Eye (tissue), 1 donor: ENCODE data around the gene CTU1.

Experiments used
- DNase-seq: peaks from one replicate; pipeline ENCODE4 v3.0.0-alpha.2; 2015

CTU1 gene

GRCh38 chr19:51102991-51103390 lies 5.2 kb downstream of the CTU1 start:
- DNase-seq = no peak

- no peak for DNase-seq
Observed at GRCh38 chr19:51101171-51101865, 6.9 kb downstream of the CTU1 start.

DNA sequence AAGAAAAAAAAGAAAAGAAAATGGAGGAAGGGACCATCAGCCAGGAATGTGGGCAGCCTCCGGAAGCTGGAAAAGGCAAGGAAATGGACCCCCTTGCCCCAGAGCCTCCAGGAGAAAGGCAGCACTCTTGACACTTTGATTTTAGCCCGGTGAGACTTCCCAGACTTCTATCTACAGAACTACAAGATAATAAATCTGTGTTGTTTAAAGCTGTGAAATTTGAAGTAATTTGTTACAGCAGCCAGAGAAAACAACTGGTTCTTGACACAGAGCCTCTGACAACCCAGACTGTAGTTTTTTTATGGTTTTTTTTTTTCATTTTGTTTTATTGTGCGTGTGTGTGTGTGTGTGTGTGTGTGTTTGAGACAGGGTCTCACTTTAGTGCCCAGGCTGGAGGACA lies 7.6 kb downstream of the CTU1 start:
- no peak for DNase-seq

- DNase-seq = no peak
Observed at GRCh38 chr19:51099047-51099382, 9.2 kb downstream of the CTU1 start.

DNA sequence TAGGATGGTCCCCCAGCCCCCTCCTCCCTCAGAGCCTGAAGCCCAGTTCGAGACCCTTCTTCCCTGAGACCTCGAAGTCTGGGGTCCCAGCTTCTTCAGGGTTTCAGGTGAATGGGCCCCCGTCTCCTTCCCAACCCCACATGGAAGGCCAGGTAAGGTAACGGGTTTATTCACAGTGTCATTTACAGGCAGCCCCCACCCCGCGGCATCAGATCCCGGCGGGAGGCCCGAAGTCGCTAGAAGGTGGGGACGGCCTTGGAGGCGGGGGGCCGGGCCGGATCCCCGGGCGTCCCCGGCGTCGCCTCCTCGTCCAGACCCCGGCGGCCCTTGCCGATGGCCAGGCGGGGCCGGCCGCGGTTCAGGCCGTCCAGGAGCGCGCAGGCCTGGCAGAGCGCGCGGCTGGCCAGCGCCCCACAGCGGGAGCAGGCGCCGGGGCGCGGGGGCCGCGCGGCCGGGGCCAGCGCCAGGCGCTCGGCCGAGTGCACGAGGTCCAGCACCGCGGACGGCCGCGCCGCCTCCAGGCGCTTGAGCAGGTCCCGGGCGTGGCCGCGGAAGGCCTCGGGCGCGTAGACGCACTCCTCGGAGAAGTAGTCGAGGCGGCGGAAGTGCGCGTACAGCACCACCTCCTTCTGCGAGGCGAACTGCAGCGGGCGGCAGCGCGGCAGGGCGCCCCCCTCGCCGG lies 9.7 kb downstream of the CTU1 start:
- DNase-seq = peak; percentile 68

DNA sequence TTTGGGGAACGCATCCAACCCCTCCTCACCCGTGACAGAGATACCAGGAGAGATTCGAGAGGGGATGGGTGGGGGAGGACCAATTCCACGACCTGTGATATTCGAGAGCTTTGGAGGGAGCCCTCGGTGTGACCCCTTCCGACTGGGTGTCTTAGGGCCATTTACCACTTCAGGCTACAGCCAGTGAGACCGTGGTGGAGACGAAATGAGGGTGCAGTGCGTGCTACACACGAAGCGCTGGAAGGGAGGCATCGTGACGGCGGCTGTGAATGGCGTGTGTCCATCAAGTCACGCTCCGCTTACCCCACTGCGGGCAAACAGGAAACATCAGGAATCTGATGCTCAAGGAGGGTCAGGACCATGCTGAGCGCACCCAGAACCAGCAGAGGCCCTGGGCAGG lies 10.4 kb downstream of the CTU1 start:
- DNase-seq = no peak

DNA sequence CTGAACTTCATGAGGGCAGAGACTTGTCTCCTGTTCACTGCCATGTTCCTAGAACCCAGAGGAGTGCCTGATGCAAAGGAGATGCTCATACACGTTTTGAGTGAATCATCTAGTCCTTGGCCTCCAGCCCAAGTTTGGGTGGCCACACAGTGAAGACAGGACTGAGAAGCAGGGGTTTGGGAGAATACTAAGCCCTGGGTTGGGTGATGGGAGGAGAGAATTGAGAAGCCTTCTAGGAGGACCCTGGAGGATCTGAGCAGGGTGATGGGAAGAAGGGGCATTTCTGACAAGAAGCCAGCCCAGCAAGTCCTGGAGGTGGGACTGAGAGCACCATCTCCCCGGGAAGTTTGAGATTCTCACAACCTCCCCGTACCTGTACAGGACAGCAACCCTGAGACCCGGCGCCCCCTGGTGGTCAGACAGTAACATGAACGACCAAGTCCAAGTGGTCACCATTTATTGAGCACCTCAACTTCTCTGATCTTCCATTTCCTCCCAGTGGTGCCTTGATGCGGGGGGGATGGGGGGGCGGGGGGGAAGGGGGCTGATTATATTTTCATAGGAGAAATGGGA lies 11.0 kb downstream of the CTU1 start:
- DNase-seq = peak; percentile 61

- no peak for DNase-seq
Observed at GRCh38 chr19:51096473-51097165, 11.6 kb downstream of the CTU1 start.

GRCh38 chr19:51094696-51095279 lies 13.4 kb downstream of the CTU1 start:
- DNase-seq = peak; percentile 82

- no peak for DNase-seq
Observed at GRCh38 chr19:51093510-51094345, 14.5 kb downstream of the CTU1 start.

DNA sequence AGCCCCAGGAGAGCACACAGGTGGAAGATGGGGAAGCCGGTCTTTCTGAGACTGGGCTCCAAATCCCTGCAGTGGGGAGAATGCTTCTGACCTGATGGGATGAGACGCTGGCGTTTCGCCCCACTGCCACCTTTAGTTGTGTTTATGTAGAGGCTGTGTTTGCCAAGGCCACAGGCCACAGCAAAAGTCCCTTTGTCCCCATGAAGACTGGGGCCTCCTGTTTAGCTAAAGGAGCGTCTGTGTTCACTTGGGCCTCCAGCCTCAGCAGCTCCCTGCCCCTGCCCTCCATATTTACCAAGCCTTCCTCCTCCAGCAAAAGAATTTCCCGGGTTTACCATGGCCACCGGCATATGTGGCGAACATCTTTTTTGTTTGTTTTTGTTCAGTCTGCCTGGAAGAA lies 15.1 kb downstream of the CTU1 start:
- no peak for DNase-seq

DNA sequence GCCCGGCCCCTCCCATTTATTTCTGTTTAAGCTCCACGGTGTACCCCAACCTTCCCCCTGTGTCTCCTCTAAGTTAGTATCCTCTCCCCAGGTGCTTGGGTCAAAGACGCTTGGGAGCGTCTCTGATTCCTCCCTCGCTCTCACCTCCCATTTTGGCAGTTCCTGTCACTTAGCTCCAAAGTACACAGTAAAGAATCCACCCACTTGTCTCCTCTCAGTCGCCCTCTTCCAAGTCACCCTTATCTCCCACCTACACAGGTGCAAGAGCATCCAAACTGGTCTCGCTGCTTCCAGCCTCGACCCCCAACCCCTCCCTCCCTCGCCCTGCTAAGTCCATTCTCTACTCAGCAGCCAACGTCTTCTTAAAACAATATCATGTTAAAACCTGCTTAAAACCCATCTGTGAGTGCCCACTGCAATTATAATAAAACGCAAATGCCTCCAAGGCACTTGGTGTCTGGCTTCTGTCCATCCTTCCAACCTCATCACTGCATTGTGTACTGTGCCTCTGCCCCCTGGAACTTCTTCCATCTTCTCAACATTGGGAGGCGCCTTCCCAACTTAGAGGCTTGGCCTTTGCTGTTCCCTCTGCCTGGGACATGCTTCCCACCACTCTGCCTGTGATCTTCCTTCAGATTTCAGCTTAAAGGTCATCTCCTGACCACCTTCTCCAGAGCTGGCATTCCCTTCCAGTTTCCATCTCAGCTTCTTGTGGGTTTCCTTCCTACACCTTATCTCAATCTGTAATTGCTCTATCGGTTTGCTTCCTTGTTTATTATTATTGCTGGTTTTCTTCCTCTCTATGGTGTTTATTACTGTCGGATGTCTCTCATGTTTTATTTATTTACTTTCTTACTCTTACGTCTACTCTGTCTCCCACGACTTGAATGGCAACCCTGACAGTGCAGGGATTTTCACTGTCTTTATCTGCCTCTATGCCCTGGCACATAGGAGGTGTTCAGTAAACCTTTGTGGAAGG lies 16.0 kb downstream of the CTU1 start:
- no peak for DNase-seq

DNA sequence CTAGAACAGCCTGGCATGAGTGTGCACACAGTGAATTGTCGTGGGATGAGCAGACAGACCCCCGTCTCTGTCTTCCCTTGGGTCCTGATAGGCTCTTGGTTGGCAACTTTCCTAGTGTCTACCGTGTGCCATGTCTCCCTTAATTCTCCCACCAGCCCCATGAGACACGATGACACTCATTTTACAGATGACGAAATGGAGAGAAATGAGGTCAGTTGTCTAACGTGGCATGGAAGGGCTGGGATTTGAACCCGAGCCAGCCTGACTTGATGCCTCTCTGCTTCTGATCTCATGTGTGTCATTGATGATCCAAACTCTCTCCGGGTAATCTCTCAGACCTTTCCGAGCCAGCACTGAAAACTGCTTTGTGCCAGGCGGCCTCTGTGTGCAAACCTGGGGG lies 17.1 kb downstream of the CTU1 start:
- DNase-seq = no peak

DNA sequence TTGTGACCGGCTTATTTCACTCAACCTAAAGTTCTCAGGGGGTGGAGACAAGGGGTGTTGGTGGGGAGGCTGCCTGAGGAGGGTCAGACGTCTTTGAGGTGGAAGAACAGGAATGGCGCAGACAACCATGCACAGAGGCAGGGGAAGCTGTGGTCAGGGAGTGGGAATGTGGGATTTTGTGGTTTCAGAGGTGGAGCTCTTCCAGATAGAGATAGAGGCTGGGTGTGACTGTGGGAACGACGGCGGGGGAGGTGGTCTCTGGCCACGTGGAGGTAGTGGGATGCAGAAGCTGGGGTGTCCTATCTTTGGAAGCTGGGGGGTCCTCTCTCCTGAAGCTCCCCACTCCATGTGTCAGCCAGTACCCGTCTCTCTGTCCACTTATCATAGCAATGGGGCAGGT lies 17.7 kb downstream of the CTU1 start:
- no peak for DNase-seq

DNA sequence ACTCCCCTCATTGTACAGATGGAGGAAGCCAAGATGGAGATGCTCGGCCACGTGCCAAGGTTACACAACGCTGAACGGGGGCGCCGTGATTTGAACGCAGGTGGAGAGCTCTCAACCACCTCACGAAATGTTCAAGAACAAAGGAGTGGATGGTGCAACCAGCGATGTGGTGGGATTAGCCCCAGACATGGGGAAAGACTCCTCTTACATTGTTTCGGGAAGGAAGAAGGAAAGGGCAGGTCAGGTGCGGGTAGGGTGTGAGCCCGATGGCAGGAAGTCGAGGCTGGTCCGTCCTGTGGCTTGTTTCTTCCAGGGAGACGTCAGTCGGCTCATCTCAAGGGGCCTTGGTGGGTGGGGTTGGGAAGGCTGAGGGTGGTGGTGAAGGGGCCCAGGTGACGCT lies 18.4 kb downstream of the CTU1 start:
- no peak for DNase-seq

DNA sequence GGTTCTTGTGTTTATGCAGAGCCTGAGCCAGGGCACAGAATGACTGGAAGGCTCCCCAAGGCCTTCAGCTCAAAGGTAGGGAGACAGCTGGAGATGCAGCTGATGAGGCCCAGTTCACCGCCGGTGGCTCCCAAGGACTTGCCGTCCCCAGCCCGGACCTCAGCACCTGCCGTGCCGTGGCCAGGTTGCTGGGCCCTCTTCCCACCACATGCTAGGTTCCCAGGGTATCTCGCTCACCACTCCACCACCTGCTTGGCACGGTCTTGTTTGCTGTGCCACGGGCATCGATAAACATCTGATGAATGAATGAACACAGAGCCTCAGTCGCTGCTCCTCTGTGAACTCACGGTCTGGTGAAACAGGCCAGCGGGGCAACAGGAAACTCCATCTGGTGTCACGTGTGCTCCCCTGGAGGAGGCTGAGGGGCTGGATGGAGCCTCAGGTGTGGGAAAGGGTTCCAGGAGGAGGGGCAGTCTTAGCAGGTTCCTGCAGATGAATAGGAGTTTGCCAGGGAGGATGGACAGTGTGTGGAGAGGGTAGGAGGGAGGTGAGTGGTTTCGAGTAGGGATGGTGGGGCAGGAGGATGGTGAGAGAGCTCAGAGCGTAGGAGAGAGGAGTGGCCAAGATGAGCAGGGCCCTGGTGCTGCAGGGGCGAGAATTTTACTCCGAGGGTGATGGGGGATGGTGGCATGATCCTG lies 21.9 kb downstream of the CTU1 start:
- no peak for DNase-seq

DNA sequence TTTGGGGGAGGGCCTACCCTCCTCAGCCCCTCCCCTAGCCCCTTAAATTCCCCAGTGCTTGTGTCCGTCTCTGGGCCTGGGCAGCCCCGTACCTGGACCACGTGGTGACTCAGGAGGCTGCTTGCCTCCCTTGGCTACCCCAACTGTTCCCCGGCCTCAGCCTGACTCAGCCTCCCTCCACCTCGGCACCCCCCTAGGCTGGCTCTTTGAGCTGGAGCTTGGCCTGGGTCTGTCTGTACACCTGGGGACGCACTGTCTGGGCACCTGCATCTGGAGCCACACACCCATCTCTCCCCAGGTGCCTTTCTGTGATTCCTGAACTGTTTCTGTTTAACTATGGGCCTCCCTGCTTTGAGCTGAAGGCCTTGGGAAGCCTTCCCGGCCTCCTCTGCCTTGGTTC lies 23.7 kb downstream of the CTU1 start:
- no peak for DNase-seq

DNA sequence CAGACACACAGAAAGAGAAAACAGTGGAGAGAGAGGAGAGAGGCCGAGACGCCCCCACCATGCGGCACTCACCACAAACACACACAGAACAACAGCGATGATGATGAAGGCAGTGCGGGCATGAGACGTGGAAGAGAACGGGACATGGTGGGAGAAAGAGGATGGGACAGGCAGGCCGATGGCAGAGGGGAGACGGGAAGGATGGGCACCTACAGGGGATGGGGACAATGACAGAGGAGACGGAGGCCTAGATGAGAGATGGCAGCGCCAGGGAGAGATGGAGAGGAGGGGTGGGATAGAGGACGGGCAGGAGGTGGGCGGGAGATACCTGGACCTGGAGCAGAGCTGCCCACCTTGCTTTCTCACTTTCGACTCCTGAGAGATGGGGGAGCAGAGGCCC lies 24.4 kb downstream of the CTU1 start:
- DNase-seq = no peak

DNA sequence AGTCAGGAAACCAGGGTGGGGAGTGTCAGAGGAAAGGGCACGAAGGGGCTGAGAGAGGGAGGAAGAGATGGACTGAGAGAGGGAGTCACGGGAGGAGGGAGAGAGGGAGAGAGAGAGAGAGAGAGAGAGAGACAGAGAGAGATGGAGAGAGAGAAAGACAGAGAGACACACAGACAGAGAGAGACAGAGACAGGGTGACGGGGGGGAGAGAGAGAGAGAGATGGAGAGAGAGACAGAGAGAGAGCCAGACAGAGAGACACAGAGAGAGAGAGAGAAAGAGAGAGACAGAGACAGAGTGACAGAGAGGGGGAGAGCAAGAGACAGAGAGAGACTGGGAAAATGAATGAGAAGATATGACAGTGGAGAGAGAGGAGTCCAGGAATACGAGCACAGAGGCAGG lies 25.0 kb downstream of the CTU1 start:
- no peak for DNase-seq

DNA sequence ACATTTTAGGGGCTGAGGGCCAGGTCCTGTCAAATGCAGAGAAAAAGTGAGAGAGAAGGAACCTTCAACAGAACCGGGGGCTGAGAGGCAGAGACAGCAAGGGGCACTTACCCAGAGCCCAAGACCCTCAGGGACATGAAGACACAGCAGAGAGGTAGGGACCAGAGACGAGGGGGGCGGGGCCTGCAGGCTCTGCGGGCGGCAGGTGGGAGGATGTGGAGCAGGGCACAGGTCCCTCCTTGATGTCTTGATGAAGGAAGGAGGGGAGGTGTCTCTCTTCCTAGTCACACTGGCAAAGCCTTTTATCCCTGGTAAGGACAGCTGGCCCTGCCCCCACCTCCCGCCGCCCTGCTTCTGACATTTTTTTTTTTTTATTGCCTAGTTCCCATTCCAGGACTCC lies 25.6 kb downstream of the CTU1 start, which contains the start of gene KLK14:
KLK14 (minus strand) TSS at position 277 of the 400 bp plus-strand sequence; CDS start at position 4, 273 bp downstream.
- DNase-seq = no peak

DNA sequence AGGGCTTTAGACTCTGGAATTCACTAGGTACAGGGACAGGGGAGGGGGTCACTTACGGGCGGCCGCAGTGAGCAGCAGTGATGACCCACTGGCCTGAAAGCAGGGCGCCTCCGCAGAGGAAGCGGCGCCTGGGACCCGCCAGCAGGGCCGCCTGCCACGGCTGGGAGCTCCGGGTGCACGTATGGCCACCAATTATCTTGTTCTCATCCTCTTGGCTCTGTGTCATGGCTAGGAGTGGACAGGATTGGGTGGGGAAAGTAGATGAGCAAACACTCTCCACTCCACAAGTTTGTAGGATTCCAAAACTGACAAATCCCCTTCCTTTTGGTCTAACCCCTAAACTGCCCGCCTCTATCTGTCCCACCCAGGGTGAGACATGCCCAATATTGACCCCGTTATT lies 26.7 kb downstream of the CTU1 start:
- no peak for DNase-seq
